H9 (cell line): Measurements from ENCODE around the gene BRD7. TPM values are rescaled to one million over a fixed set of nuclear protein-coding genes. Genes with fewer than 3 reads are reported as not detected.

Source experiments
- DNase-seq: peaks from one replicate; pipeline ENCODE4 v3.0.0-alpha.2; 2017
- H2AFZ ChIP-seq: one replicate; pipeline ENCODE4 v1.6.1; 2013; ENCODE audit warnings: mild to moderate bottlenecking, low read length, control low read depth, moderate library complexity
- H2AK5ac ChIP-seq: 2 replicates; pipeline ENCODE4 v1.6.1; 2013; ENCODE audit warnings: low read length, control low read depth, mixed read lengths; ENCODE audit not compliant: insufficient read length
- H2BK120ac ChIP-seq: one replicate; pipeline ENCODE4 v1.6.1; 2013; ENCODE audit warnings: low read depth, mild to moderate bottlenecking, low read length, control low read depth, inconsistent platforms; ENCODE audit not compliant: poor library complexity, severe bottlenecking
- H2BK12ac ChIP-seq: 2 replicates; pipeline ENCODE4 v1.6.1; 2013; ENCODE audit warnings: low read length, control low read depth, mixed read lengths, low read depth; ENCODE audit not compliant: insufficient read length
- H2BK15ac ChIP-seq: 2 replicates; pipeline ENCODE4 v1.6.1; 2013; ENCODE audit warnings: low read depth, low read length, control low read depth
- H2BK20ac ChIP-seq: one replicate; pipeline ENCODE4 v1.6.1; 2013; ENCODE audit warnings: low read depth, mild to moderate bottlenecking, low read length, control low read depth, inconsistent platforms; ENCODE audit not compliant: poor library complexity, severe bottlenecking
- H2BK5ac ChIP-seq: 2 replicates; pipeline ENCODE4 v1.6.1; 2013; ENCODE audit warnings: low read length, control low read depth, mixed read lengths; ENCODE audit not compliant: insufficient read length
- H3K14ac ChIP-seq: 2 replicates; pipeline ENCODE4 v1.6.1; 2013; ENCODE audit warnings: low read length, control low read depth; ENCODE audit not compliant: insufficient read depth
- H3K18ac ChIP-seq: 2 replicates; pipeline ENCODE4 v1.6.1; 2013; ENCODE audit warnings: low read depth, mild to moderate bottlenecking, mixed read lengths, low read length, control low read depth; ENCODE audit not compliant: insufficient read length
- H3K23ac ChIP-seq: 2 replicates; pipeline ENCODE4 v1.6.1; 2013; ENCODE audit warnings: low read length, control low read depth, mixed read lengths, low read depth; ENCODE audit not compliant: insufficient read length
- H3K23me2 ChIP-seq: 2 replicates; pipeline ENCODE4 v1.6.1; 2013; ENCODE audit warnings: low read depth, mild to moderate bottlenecking, mixed read lengths, low read length, control low read depth; ENCODE audit not compliant: insufficient read length, poor library complexity, severe bottlenecking
- H3K27ac ChIP-seq: 2 replicates; pipeline ENCODE4 v1.5.1; 2013; ENCODE audit warnings: low read length, control low read depth, mixed read lengths, low read depth; ENCODE audit not compliant: insufficient read length
- H3K27me3 ChIP-seq: 2 replicates; pipeline ENCODE4 v1.6.1; 2013; ENCODE audit warnings: low read length, control low read depth, inconsistent platforms; ENCODE audit not compliant: insufficient read depth
- H3K4ac ChIP-seq: 2 replicates; pipeline ENCODE4 v1.6.1; 2013; ENCODE audit warnings: low read depth, mild to moderate bottlenecking, control low read depth, inconsistent platforms, low read length, moderate library complexity
- H3K4me1 ChIP-seq: 2 replicates; pipeline ENCODE4 v1.6.1; 2013; ENCODE audit warnings: low read length, control low read depth, inconsistent platforms; ENCODE audit not compliant: insufficient read depth
- H3K4me2 ChIP-seq: 2 replicates; pipeline ENCODE4 v1.6.1; 2013; ENCODE audit warnings: low read length, control low read depth, mixed read lengths; ENCODE audit not compliant: insufficient read length, insufficient read depth
- H3K56ac ChIP-seq: 2 replicates; pipeline ENCODE4 v1.6.1; 2013; ENCODE audit warnings: low read depth, mild to moderate bottlenecking, mixed read lengths, low read length, control low read depth; ENCODE audit not compliant: insufficient read length
- H3K79me1 ChIP-seq: 2 replicates; pipeline ENCODE4 v1.6.1; 2013; ENCODE audit warnings: low read depth, mild to moderate bottlenecking, moderate library complexity, low read length, control low read depth, inconsistent platforms; ENCODE audit not compliant: insufficient read depth, poor library complexity, severe bottlenecking
- H3K79me2 ChIP-seq: 2 replicates; pipeline ENCODE4 v1.6.1; 2013; ENCODE audit warnings: low read length, control low read depth, inconsistent platforms; ENCODE audit not compliant: insufficient read depth
- H3K9ac ChIP-seq: 2 replicates; pipeline ENCODE4 v1.6.1; 2013; ENCODE audit warnings: low read length, control low read depth, mixed read lengths; ENCODE audit not compliant: insufficient read length; ENCODE audit errors: extremely low read depth
- H3K9me3 ChIP-seq: one replicate; pipeline ENCODE4 v1.6.1; 2013; ENCODE audit warnings: low read depth, low read length, inconsistent platforms; ENCODE audit not compliant: control insufficient read depth
- H3T11ph ChIP-seq: one replicate; pipeline ENCODE4 v1.6.1; 2013; ENCODE audit warnings: mild to moderate bottlenecking, low read length, control low read depth, inconsistent platforms
- H4K20me1 ChIP-seq: one replicate; pipeline ENCODE4 v1.6.1; 2013; ENCODE audit not compliant: control insufficient read depth, insufficient read length, insufficient read depth
- H4K5ac ChIP-seq: 2 replicates; pipeline ENCODE4 v1.6.1; 2013; ENCODE audit warnings: low read depth, mild to moderate bottlenecking, mixed read lengths, low read length, control low read depth; ENCODE audit not compliant: insufficient read length
- H4K8ac ChIP-seq: replicated peaks from 2 replicates; pipeline ENCODE4 v1.6.1; 2013; ENCODE audit warnings: low read length, control low read depth, mixed read lengths, low read depth; ENCODE audit not compliant: insufficient read length
- H4K91ac ChIP-seq: 2 replicates; pipeline ENCODE4 v1.6.1; 2013; ENCODE audit warnings: low read depth, mild to moderate bottlenecking, moderate library complexity, mixed read lengths, low read length, control low read depth; ENCODE audit not compliant: insufficient read length
- H3K27ac Mint-ChIP-seq, 3 experiments: 2 replicates in 2 of 3; 3 replicates in 1 of 3; pipeline ENCODE4 v1.8.0; 2020 to 2021; ENCODE audit warnings: mixed read lengths in 3 of 3, mild to moderate bottlenecking in 1 of 3, moderate library complexity in 1 of 3
- H3K27me3 Mint-ChIP-seq: 2 replicates; pipeline ENCODE4 v1.8.0; 2021; ENCODE audit warnings: low read depth, mild to moderate bottlenecking, moderate library complexity, mixed read lengths
- H3K36me3 Mint-ChIP-seq, 3 experiments: 2 replicates in 2 of 3; 3 replicates in 1 of 3; pipeline ENCODE4 v1.8.0; 2020 to 2021; ENCODE audit warnings: low read depth in 3 of 3, mixed read lengths in 3 of 3; ENCODE audit not compliant: insufficient read depth in 1 of 3
- H3K4me1 Mint-ChIP-seq, 2 experiments: 2 replicates each; pipeline ENCODE4 v1.8.0; 2020; ENCODE audit warnings: mixed read lengths in 2 of 2
- H3K4me3 Mint-ChIP-seq, 2 experiments: 2 replicates in 1 of 2; 3 replicates in 1 of 2; pipeline ENCODE4 v1.8.0; 2020 to 2021; ENCODE audit warnings: mild to moderate bottlenecking in 2 of 2, mixed read lengths in 2 of 2, moderate library complexity in 1 of 2
- H3K9me3 Mint-ChIP-seq, 2 experiments: 2 replicates in 1 of 2; 3 replicates in 1 of 2; pipeline ENCODE4 v1.8.0; 2020; ENCODE audit warnings: mild to moderate bottlenecking in 2 of 2, mixed read lengths in 2 of 2, moderate library complexity in 1 of 2
- WGBS: extraction: QIAGEN DNeasy Blood & Tissue Kit; methylation state at CpG from one replicate; pipeline ENCODE4 v1.1.7; 2013; ENCODE audit warnings: missing lambda C conversion rate, low lambda C conversion rate, mixed read lengths; ENCODE audit not compliant: insufficient read length; ENCODE audit errors: extremely low coverage; 5-methylcytosine and 5-hydroxymethylcytosine counted together
- total RNA-seq: library from RNA; stranded (reverse); gene quantifications from 2 replicates; pipeline ENCODE4 v1.2.1, GENCODE V29; 2021
- TF ChIP-seq, protein P1 (sequence below): fragments of 200-600 bp; sonication (generic); conservative IDR thresholded peaks from 3 replicates; pipeline ENCODE4 v1.8.0; 2021; ENCODE audit warnings: antibody characterized with exemption, mild to moderate bottlenecking

BRD7 gene
- total RNA-seq, 1 experiment from 2014 or later, result 112 TPM

GRCh38 chr16:50318796-50319578 is 49.8 kb downstream of the BRD7 start:
- no peak overlapping the region for H3K27ac Mint-ChIP-seq
- Histone ChIP-seq H3T11ph (no peak overlapping the region), H3K4me2 (no peak overlapping the region), H3K23me2 (no peaks in the 10 kb centered on the region), H2BK15ac (no peak overlapping the region), H4K91ac (no peak overlapping the region), H3K79me1 (no peaks in the 10 kb centered on the region), H4K20me1 (no peaks in the 10 kb centered on the region), H2AFZ (no peak overlapping the region), H3K27ac (no peak overlapping the region), H3K4ac (no peak overlapping the region), H3K27me3 (no peaks in the 10 kb centered on the region), H3K4me1 (no peaks in the 10 kb centered on the region), H3K56ac (no peak overlapping the region), H2BK20ac (no peak overlapping the region), H2BK12ac (no peak overlapping the region), H3K9me3 (no peaks in the 10 kb centered on the region), H2AK5ac (no peak overlapping the region), H4K8ac (no peak overlapping the region), H2BK5ac (no peak overlapping the region), H2BK120ac (no peak overlapping the region), H3K23ac (no peak overlapping the region), H3K79me2 (no peaks in the 10 kb centered on the region), H3K9ac (no peak overlapping the region), H3K14ac (no peak overlapping the region), H4K5ac (no peak overlapping the region), H3K18ac (no peak overlapping the region)
- no peaks in the 10 kb centered on the region for H3K9me3 Mint-ChIP-seq
- no CpG with 5 or more reads among the region's 9 CpGs for WGBS
- TF ChIP-seq, protein P1, sequence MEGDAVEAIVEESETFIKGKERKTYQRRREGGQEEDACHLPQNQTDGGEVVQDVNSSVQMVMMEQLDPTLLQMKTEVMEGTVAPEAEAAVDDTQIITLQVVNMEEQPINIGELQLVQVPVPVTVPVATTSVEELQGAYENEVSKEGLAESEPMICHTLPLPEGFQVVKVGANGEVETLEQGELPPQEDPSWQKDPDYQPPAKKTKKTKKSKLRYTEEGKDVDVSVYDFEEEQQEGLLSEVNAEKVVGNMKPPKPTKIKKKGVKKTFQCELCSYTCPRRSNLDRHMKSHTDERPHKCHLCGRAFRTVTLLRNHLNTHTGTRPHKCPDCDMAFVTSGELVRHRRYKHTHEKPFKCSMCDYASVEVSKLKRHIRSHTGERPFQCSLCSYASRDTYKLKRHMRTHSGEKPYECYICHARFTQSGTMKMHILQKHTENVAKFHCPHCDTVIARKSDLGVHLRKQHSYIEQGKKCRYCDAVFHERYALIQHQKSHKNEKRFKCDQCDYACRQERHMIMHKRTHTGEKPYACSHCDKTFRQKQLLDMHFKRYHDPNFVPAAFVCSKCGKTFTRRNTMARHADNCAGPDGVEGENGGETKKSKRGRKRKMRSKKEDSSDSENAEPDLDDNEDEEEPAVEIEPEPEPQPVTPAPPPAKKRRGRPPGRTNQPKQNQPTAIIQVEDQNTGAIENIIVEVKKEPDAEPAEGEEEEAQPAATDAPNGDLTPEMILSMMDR, result no peak
- H3K4me3 Mint-ChIP-seq, result no peak overlapping the region
- H3K4me1 Mint-ChIP-seq, result peaks cover 0 to 3% of the 10 kb centered on the region in 2 experiments; a peak in 1 of 4 replicates
- DNase-seq, result no peak
- no peaks in the 10 kb centered on the region for H3K27me3 Mint-ChIP-seq
- peaks cover 17 to 85% (median 63%) of the 10 kb centered on the region in 3 experiments; a peak in 6 of 7 replicates for H3K36me3 Mint-ChIP-seq
